Small intestine (tissue), 7 donors: ENCODE data around the gene PLEKHG5. TPM values are rescaled to one million over a fixed set of nuclear protein-coding genes. Genes with fewer than 3 reads are reported as not detected.

Experiments used
- DNase-seq, 2 donors: peaks; one replicate each; pipeline versions ENCODE4 v3.0.0 to v3.0.0-alpha.2; 2013
- FAIRE-seq: peaks from 2 replicates; lab custom pipeline; 2012; peaks lifted over from hg19 to GRCh38; lab: Jason Lieb, UNC
- H3K27ac ChIP-seq, 3 donors: one replicate each; pipeline ENCODE4 v1.5.1; 2013; ENCODE audit warnings: low read length in 2 of 3, mild to moderate bottlenecking in 2 of 3, control low read depth in 1 of 3, inconsistent platforms in 1 of 3, low read depth in 1 of 3, moderate library complexity in 1 of 3
- H3K27me3 ChIP-seq, 3 donors: one replicate each; pipeline ENCODE4 v1.6.1; 2013; ENCODE audit warnings: low read length in 3 of 3, inconsistent platforms in 1 of 3; ENCODE audit not compliant: control insufficient read depth in 3 of 3, insufficient read depth in 3 of 3
- H3K36me3 ChIP-seq, 3 donors: one replicate each; pipeline ENCODE4 v1.6.1; 2013; ENCODE audit warnings: low read length in 3 of 3, inconsistent platforms in 1 of 3, low read depth in 1 of 3, mild to moderate bottlenecking in 1 of 3, moderate library complexity in 1 of 3; ENCODE audit not compliant: control insufficient read depth in 3 of 3, insufficient read depth in 2 of 3
- H3K4me1 ChIP-seq, 3 donors: one replicate each; pipeline ENCODE4 v1.6.1; 2013; ENCODE audit warnings: low read length in 2 of 3, inconsistent platforms in 1 of 3, low read depth in 1 of 3, mild to moderate bottlenecking in 1 of 3, moderate library complexity in 1 of 3; ENCODE audit not compliant: control insufficient read depth in 3 of 3, insufficient read depth in 2 of 3
- H3K4me3 ChIP-seq, 3 donors: one replicate each; pipeline ENCODE4 v1.5.1; 2013; ENCODE audit warnings: low read length in 3 of 3, control low read depth in 1 of 3, inconsistent platforms in 1 of 3, low read depth in 1 of 3, mild to moderate bottlenecking in 1 of 3, moderate library complexity in 1 of 3
- H3K9me3 ChIP-seq, 2 donors: one replicate each; pipeline ENCODE4 v1.6.1; 2013; ENCODE audit warnings: low read depth in 1 of 2, low read length in 1 of 2; ENCODE audit not compliant: control insufficient read depth in 2 of 2, insufficient read depth in 1 of 2
- WGBS, 3 donors: extraction: QIAGEN DNeasy Blood & Tissue Kit; methylation state at CpG; one replicate each; pipeline ENCODE4 v1.1.7; 2013; 5-methylcytosine and 5-hydroxymethylcytosine counted together
- polyA plus RNA-seq, 4 donors: library from polyadenylated mRNA; stranded (reverse) in 3 of 4; unstranded in 1 of 4; fragments of 200-250 nt in 3 of 4; fragments of 120-200 nt in 1 of 4; gene quantifications; one replicate each; pipeline versions ENCODE4 v1.2.1 to v1.2.3, GENCODE V29; 2013
- donor health status: healthy with polysubstance abuse.
- donor health status: control.
- donor health status: control.
- donor health status: Bipolar disorder and iron deficiency.
- donor health status: healthy.

PLEKHG5 gene
- polyA plus RNA-seq, 4 donors = 2.4 to 13.5 (median 7.1) TPM

DNA sequence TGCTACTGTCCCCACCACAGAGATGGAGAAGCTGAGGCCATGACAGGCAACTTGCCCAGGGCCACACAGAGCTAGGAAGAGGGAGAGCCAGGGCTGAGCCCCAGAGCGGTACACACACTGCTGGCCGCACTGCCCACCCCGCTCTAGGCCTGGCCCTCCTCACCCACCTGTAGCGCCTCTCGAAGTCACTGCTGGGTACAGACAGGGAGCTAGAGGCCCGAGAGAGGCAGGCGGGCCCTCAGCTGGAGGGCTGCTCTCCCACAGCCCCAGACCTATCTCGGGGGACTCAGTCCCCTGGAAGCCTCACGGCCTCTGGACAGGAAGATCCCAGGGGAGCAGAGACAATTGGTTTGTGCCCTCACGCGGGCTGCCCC is 17.3 kb upstream of the PLEKHG5 start:
- Histone ChIP-seq H3K4me3 (no peak overlapping the region), H3K27me3 (no peaks in the 10 kb centered on the region), H3K36me3 (no peaks in the 10 kb centered on the region), H3K4me1 (no peaks in the 10 kb centered on the region), H3K9me3 (no peaks in the 10 kb centered on the region), H3K27ac (no peak overlapping the region)
- DNase-seq = no peak
- FAIRE-seq = no peak
- 83 to 91% (median 88%) methylated on average over 11 of the region's 11 CpGs for WGBS, 3 donors

DNA sequence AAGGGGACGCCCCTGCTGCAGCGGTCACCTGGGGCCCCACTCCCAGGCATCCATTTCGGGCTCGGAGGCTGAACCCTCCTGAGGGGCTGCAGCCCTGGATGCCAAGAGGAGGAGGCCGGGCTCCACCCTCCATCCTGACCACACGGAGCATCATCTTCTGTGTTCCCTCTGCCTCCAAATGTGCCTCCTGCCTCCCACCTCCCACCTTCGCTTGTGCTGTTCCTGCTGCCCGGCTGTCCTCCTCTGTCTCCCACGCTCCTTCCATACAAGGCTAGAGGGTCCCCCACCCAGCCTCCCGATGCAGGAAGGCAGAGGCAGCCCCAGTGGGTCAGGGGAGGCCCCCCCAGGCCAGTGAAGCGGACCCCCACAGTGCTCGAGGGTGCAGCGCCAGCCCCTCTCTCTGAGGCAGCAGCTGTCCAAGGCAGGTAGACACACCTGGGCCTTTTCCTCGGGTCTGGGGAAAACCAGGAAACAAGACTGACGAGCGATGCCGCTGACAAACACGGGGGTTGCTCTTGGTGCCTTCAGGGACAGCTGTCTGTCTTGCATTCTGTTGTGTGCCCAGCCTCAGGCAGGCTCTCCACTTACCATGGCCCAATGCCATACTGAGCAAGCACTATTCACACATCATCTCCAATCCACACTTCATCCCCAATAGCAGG is 16.8 kb upstream of the PLEKHG5 start:
- Histone ChIP-seq H3K36me3 (no peaks in the 10 kb centered on the region), H3K9me3 (no peaks in the 10 kb centered on the region), H3K27me3 (no peaks in the 10 kb centered on the region), H3K27ac (no peak overlapping the region), H3K4me1 (no peaks in the 10 kb centered on the region), H3K4me3 (no peak overlapping the region)
- WGBS, 3 donors = 73 to 85% (median 74%) methylated on average over 18 of the region's 18 CpGs
- DNase-seq (no peak), FAIRE-seq (no peak)

DNA sequence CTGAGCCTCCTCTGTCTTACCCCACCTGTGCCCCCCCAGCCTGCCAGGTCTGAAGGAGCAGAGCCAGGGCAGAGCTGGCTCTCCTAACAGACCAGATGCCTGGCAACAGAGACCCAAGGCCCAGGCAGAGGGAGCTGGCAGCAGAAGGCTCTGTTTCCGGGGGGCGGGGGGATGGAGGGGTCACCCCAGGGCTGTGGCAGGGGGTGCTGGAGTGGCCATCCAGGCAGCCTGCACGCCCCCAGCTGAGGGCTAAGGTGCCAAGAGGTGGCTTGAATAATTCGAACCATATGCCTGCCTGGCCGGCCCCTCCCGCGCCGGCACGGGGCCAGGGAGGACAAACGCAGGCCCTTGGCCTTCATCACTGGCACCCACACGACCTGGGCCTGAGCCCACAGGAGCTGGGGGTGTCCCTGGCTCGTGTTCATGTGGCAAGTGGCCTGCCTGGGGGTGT is 16.0 kb upstream of the PLEKHG5 start:
- DNase-seq = no peak
- no peak overlapping the region for H3K4me3 ChIP-seq
- H3K27ac ChIP-seq = no peak overlapping the region
- no peaks in the 10 kb centered on the region for H3K27me3 ChIP-seq
- H3K36me3 ChIP-seq = no peaks in the 10 kb centered on the region
- no peaks in the 10 kb centered on the region for H3K4me1 ChIP-seq
- FAIRE-seq = no peak
- 69 to 78% (median 73%) methylated on average over 12 of the region's 12 CpGs for WGBS, 3 donors
- H3K9me3 ChIP-seq = no peaks in the 10 kb centered on the region

DNA sequence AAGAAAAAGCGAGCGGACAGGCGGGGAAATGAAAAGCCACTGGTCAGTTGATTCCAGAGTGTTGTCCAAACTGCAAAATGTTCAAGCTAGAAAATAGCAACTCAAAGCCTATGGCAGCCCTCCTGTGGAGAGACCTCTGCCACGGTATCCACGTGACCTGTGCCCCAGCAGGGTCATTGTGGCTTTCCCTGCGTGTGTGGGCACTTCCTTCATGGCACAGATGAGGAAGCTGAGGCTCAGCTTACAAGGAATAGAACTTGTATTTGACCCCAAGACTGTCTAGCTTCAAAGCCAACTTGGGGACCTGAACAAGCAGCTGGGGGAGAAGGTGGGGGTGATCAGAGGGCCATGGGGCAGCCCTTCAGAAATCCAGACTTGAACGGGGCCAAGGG is 15.6 kb upstream of the PLEKHG5 start:
- no peak for DNase-seq
- H3K4me1 ChIP-seq = no peaks in the 10 kb centered on the region
- H3K36me3 ChIP-seq = no peaks in the 10 kb centered on the region
- H3K27ac ChIP-seq = no peak overlapping the region
- FAIRE-seq = no peak
- H3K4me3 ChIP-seq = no peak overlapping the region
- H3K9me3 ChIP-seq = no peaks in the 10 kb centered on the region
- no peaks in the 10 kb centered on the region for H3K27me3 ChIP-seq
- 58 to 69% (median 68%) methylated on average over 7 of the region's 7 CpGs for WGBS, 3 donors

DNA sequence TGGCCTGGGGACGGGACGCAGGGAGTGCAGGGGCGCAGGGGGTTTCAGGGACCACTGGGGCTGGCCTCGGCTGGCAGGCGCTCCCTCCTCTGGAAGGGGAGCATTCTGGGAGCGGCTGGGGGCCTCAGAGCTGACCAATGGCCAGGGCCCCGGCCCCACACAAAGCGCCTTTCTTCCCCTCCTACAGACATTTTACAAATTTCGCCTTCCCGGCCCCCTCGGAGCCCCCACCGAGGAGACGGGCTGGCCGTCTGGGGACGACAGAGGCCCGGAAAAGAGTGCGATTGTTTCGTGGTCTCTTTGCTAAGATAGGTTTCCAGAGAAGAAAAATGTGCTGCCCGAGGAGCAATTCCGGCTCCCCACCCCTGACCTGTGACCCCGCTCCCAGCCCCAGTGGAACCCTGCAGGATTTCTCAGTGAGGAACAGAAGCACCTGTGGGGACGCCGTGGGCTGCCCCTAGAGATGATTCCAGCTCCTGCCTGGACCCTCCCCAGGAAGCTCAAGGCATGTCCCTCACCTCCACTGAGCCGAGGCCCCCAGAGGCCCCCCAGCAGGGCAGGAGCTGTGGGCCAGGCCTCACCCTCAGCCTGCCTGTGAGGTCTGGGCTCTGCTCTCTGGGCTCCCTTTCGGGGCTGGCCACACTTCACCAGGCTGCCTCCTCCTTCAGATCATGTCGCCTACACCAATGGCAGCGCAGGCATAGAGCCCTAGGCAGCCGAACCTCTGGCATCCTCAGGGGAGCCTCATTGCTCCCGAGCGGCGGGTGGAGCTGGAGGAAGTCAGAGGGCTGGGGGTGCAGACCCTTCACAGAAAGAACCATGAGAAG is 15.0 kb upstream of the PLEKHG5 start:
- WGBS, 3 donors = 77 to 81% (median 78%) methylated on average over 30 to 31 of the region's 31 CpGs
- DNase-seq (no peak), FAIRE-seq (no peak)
- H3K36me3 ChIP-seq = no peaks in the 10 kb centered on the region
- no peaks in the 10 kb centered on the region for H3K9me3 ChIP-seq
- H3K27ac ChIP-seq = no peak overlapping the region
- no peaks in the 10 kb centered on the region for H3K4me1 ChIP-seq
- no peaks in the 10 kb centered on the region for H3K27me3 ChIP-seq
- no peak overlapping the region for H3K4me3 ChIP-seq

DNA sequence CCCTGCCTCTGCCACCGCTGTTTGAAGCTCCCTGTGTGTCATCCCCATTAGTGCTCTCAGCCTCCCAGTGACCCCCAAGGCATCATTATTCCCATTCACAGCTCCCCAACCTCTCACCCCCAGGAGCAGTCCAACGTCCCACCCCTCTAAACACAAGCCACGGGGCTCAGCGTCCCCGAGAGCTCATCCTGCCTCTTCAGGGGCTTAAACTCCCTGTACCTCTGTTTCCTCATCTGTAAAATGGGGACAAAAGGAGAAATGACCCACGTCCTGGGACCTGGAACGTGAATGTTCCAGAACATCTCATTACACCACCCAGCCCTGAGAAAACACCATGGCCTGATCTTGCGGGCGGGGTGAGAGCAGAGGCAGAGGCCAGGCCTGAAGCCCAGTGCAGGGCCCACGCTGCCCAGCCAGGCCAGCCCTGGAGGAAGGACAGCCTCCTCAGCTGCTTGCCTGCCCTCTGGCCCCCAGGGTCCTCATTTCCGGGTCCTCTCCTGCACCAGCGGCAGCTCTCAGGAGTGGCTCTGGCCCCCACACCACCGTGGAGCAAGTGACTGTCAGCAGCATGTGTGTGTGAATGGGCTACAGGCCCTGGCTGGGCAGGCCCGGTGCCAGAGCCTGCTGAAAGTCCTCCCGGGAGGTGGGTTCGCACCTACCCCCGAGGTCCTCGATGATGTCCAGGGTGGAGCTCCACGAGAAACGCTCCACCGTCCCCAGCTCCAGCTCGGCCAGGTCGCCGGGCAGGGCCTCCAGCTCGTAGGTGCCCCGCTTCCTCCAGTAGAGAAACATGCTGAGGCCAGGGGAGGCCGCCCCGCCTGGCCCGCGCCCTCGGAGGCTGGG is 14.1 kb upstream of the PLEKHG5 start:
- Histone ChIP-seq H3K4me1 (no peaks in the 10 kb centered on the region), H3K4me3 (no peak overlapping the region), H3K36me3 (no peaks in the 10 kb centered on the region), H3K27ac (no peak overlapping the region), H3K27me3 (peaks cover 0 to 2% (median 0%) of the 10 kb centered on the region in 3 donors), H3K9me3 (no peaks in the 10 kb centered on the region)
- FAIRE-seq (no peak), DNase-seq (no peak)
- WGBS, 3 donors = 84 to 86% (median 85%) methylated on average over 23 to 31 of the region's 31 CpGs

DNA sequence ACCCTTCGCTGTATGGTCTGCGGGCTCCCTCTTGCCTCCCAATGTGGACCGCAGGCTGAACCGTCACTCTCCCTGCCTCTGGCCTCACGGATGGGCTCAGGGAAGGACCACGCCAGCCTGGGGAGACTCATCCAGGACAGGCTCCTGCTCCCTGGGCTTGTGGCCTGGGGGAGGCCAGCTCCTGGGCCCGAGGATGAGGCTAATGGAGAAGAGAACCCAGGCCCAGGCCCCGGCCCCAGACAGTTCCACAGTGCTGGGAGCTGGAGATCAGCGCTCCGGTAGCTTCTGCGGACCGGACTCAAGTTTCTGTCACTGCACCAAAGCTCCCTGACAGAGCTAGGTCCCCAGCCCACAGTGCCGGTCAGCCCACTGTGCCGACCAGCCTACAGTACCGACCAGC is 13.4 kb upstream of the PLEKHG5 start:
- H3K9me3 ChIP-seq = no peaks in the 10 kb centered on the region
- no peaks in the 10 kb centered on the region for H3K36me3 ChIP-seq
- WGBS, 3 donors = 86 to 93% (median 92%) methylated on average over 15 of the region's 15 CpGs
- no peak for DNase-seq
- no peaks in the 10 kb centered on the region for H3K4me1 ChIP-seq
- no peak for FAIRE-seq
- no peak overlapping the region for H3K27ac ChIP-seq
- peaks cover 0 to 3% (median 0%) of the 10 kb centered on the region in 3 donors for H3K27me3 ChIP-seq
- no peak overlapping the region for H3K4me3 ChIP-seq

DNA sequence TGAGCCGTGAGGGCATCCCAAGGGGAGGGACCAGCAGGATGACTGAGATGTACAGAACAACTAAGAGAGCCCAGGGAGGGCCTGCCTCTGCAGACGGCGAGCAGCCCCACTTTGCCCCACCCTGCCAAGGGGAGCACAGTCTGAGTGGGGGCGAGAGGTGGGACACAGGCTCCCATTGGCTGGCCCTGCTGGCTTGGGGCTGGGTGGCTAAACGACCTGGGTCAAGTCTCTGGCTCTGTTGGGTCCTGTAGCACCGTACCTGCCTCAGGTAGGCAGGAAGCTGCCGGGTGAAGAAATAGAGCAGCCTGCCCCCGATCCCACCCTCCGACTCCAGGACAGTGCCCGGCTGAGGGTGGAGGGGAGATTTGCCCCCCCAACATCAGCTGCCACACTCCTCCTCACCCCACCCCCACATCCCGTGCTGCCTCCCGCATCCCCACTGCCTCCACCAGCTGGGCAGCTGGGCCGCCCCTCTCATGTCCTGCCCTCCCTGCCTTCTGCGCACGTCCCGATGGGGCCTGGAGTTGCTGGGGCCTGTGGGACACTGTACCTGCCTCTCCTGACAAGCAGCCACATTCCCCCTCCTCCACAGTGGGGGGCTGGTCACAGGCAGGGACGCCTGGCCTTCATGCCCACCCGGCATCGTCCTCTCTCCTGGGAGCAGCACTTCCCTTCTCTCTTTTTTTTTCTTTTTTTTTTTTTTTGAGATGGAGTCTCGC is 12.6 kb upstream of the PLEKHG5 start:
- Histone ChIP-seq H3K4me1 (no peaks in the 10 kb centered on the region), H3K4me3 (no peak overlapping the region), H3K9me3 (no peaks in the 10 kb centered on the region), H3K27me3 (peaks cover 0 to 3% (median 0%) of the 10 kb centered on the region in 3 donors), H3K27ac (no peak overlapping the region), H3K36me3 (no peaks in the 10 kb centered on the region)
- DNase-seq = no peak
- no peak for FAIRE-seq
- 77 to 82% (median 79%) methylated on average over 19 to 20 of the region's 20 CpGs for WGBS, 3 donors
